Keratinocyte (primary cell): Measurements from ENCODE around the gene TIE1. TPM values are rescaled to one million over a fixed set of nuclear protein-coding genes. Genes with fewer than 3 reads are reported as not detected.

Source experiments
- DNase-seq: peaks from one replicate; pipeline ENCODE4 v3.0.0-alpha.2; 2011; ENCODE audit warnings: low read depth, missing footprints, low spot score
- FAIRE-seq: peaks from 2 replicates; lab custom pipeline; 2011; peaks lifted over from hg19 to GRCh38; lab: Jason Lieb, UNC
- H2AFZ ChIP-seq: 2 replicates; pipeline ENCODE4 v1.6.0; 2012; ENCODE audit warnings: low read length, control low read depth, inconsistent platforms; ENCODE audit not compliant: control insufficient read depth
- H3K27ac ChIP-seq: 2 replicates; pipeline ENCODE4 v1.5.1; 2011; ENCODE audit warnings: low read length; ENCODE audit not compliant: control insufficient read depth, insufficient read depth
- H3K27me3 ChIP-seq: 3 replicates; pipeline ENCODE4 v1.6.0; 2011; ENCODE audit warnings: low read length; ENCODE audit not compliant: control insufficient read depth, insufficient read depth; ENCODE audit errors: extremely low read depth
- H3K36me3 ChIP-seq, 2 experiments: 2 replicates in 1 of 2; 3 replicates in 1 of 2; pipeline ENCODE4 v1.5.1; 2011; ENCODE audit warnings: low read length in 2 of 2, mild to moderate bottlenecking in 1 of 2; ENCODE audit not compliant: control insufficient read depth in 2 of 2, insufficient read depth in 2 of 2; ENCODE audit errors: extremely low read depth in 1 of 2
- H3K4me1 ChIP-seq: 3 replicates; pipeline ENCODE4 v1.5.1; 2011; ENCODE audit warnings: low read length; ENCODE audit not compliant: control insufficient read depth, insufficient read depth; ENCODE audit errors: extremely low read depth
- H3K4me2 ChIP-seq: 3 replicates; pipeline ENCODE4 v1.6.0; 2011; ENCODE audit warnings: low read depth, low read length; ENCODE audit not compliant: control insufficient read depth, insufficient read depth; ENCODE audit errors: extremely low read depth
- H3K4me3 ChIP-seq, 3 experiments: fragments of 200-600 bp in 1 of 3; sonication (generic) in 1 of 3; 2 replicates in 2 of 3; 3 replicates in 1 of 3; pipeline ENCODE4 v1.5.1; 2011 to 2016; ENCODE audit warnings: low read length in 3 of 3, mild to moderate bottlenecking in 3 of 3, control low read depth in 2 of 3, inconsistent platforms in 1 of 3, low read depth in 1 of 3, mixed read lengths in 1 of 3, mixed run types in 1 of 3, moderate library complexity in 1 of 3; ENCODE audit not compliant: control insufficient read depth in 2 of 3, insufficient read depth in 2 of 3; ENCODE audit errors: extremely low read depth in 1 of 3
- H3K79me2 ChIP-seq: 2 replicates; pipeline ENCODE4 v1.6.0; 2012; ENCODE audit warnings: low read length; ENCODE audit not compliant: control insufficient read depth, insufficient read depth
- H3K9ac ChIP-seq: 3 replicates; pipeline ENCODE4 v1.6.0; 2011; ENCODE audit warnings: low read length; ENCODE audit not compliant: control insufficient read depth, insufficient read depth; ENCODE audit errors: extremely low read depth
- H3K9me1 ChIP-seq: 3 replicates; pipeline ENCODE4 v1.6.0; 2011; ENCODE audit warnings: low read length; ENCODE audit not compliant: control insufficient read depth, insufficient read depth; ENCODE audit errors: extremely low read depth
- H3K9me3 ChIP-seq: 2 replicates; pipeline ENCODE4 v1.5.1; 2012; ENCODE audit warnings: low read depth, low read length; ENCODE audit not compliant: control insufficient read depth
- H4K20me1 ChIP-seq: 3 replicates; pipeline ENCODE4 v1.6.0; 2011; ENCODE audit warnings: low read length; ENCODE audit not compliant: control insufficient read depth, insufficient read depth; ENCODE audit errors: extremely low read depth
- CTCF ChIP-seq, 3 experiments: IDR thresholded peaks in 1 of 3; conservative IDR thresholded peaks in 1 of 3; optimal IDR thresholded peaks in 1 of 3; 2 replicates in 2 of 3; 3 replicates in 1 of 3; pipeline versions ENCODE3 to v1.5.1; 2011; ENCODE audit warnings: low read length in 3 of 3, mild to moderate bottlenecking in 3 of 3, moderate library complexity in 2 of 3, control low read depth in 1 of 3, inconsistent platforms in 1 of 3; ENCODE audit not compliant: insufficient read depth in 2 of 3; ENCODE audit errors: extremely low read depth in 1 of 3
- EZH2 ChIP-seq: IDR thresholded peaks from one replicate; pipeline ENCODE4 v1.6.1; 2012; ENCODE audit warnings: inconsistent platforms, mild to moderate bottlenecking, low read length, moderate library complexity
- dilution Hi-C: fragments of 300-500 bp; cut with MboI; formaldehyde crosslinking; loops from one replicate; pipeline ENCODE4 v1.7.0; 2020; ENCODE audit warnings: low sequenced_read_pairs; ENCODE audit not compliant: extremely low pct_ligation_motif_present
- polyA plus RNA-seq, 5 experiments: library from polyadenylated mRNA; depleted of rRNA in 3 of 5; stranded (reverse) in 3 of 5; stranded (forward) in 1 of 5; unstranded in 1 of 5; fragments of >200 nt; gene quantifications; 1 replicate in 1 of 5; 2 replicates in 3 of 5; 3 replicates in 1 of 5; pipeline versions ENCODE4 v1.2.1 to v1.2.3, GENCODE V29; 2011 to 2012; ENCODE audit warnings: missing spikeins in 2 of 5, low read depth in 1 of 5, low replicate concordance in 1 of 5

The TIE1 gene
- polyA plus RNA-seq, 1 donor (not counting 4 experiments of a cell fraction or from before 2014, with no cell fraction given): not detected

DNA sequence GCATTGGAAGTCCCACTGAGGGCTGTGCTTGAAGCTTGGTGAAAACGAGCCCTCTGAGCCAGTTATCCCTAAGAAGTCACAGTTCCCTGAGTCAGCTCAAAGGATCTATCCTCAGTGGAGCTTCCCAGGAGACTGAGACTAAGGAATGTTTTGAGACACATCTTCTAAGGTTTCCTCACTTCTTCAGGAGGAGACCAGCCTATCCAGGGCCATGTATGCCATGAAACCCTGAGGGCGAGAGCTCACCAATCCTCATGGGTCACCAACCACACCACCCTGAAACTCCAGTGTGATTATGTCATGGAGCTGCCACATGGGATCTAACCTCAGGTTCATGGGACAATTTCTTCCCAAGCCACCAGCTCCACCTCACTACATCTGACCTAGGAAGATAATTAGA, 7.6 kb upstream of the TIE1 start:
- dilution Hi-C loops: no loop called here
- Histone ChIP-seq H3K27me3 (no peaks in the 10 kb centered on the region), H3K4me3 (no peak overlapping the region), H3K4me1 (peaks cover 9% of the 10 kb centered on the region), H2AFZ (no peak overlapping the region), H3K79me2 (no peaks in the 10 kb centered on the region), H3K36me3 (no peaks in the 10 kb centered on the region), H3K27ac (no peak overlapping the region), H3K9ac (no peak overlapping the region), H4K20me1 (no peaks in the 10 kb centered on the region), H3K9me3 (no peaks in the 10 kb centered on the region), H3K4me2 (no peak overlapping the region), H3K9me1 (no peaks in the 10 kb centered on the region)
- TF ChIP-seq CTCF (optimal IDR thresholded peaks at IDR 0.05 in 1 of 3, IDR thresholded peaks at IDR 0.05 in 1 of 3, conservative IDR thresholded peaks at IDR 0.05 in 1 of 3; ENCODE audit: extremely low read depth in 1 of 3, insufficient read depth in 2 of 3, low read length in 3 of 3): no peak
- TF ChIP-seq EZH2: no peak
- FAIRE-seq (no peak), DNase-seq (no peak)

DNA sequence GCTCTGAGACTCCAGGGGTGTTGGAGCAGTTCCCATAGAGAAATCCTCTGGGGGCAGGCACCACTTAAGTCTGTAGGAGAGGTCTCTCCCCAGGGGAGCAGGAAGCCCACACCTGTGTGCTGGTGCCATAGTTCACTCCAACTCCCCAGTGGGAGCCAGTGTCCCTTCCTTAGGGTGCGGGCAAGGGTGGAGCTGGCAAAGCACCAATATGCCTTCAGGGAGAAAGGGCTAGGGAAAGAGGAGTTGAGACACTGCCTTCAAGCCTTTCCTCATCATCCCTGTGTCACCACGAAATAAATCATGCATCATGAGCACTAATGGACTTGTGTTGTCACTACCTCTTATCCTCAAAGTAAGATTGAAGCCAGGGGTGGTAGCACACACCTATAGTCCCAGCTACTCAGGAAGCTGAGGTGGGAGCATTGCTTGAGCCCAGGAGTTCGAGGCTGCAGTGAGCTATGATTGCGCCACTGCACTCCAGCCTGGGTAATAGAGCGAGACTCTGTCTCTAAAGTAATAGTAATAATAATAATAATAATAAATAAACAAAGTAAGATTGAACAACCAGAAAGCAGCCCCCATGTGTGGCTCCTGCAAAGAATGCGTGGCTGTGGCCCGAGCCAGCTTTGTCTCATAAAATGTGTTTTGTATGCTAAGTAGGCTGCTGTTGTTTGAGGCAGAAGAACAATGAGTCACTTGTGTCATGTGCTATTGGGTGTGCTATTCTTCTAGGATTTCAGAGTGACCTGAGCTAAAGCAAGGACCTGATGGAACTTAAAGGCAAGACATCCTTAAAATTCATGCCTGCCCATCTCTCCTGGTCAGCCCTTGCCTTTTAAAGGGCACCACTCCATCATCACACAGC, 6.7 kb upstream of the TIE1 start:
- Histone ChIP-seq H3K4me1 (peaks cover 9% of the 10 kb centered on the region), H3K9me3 (no peaks in the 10 kb centered on the region), H3K4me3 (no peak overlapping the region), H3K27me3 (no peaks in the 10 kb centered on the region), H3K79me2 (no peaks in the 10 kb centered on the region), H3K9me1 (no peaks in the 10 kb centered on the region), H3K36me3 (no peaks in the 10 kb centered on the region), H3K27ac (no peak overlapping the region), H3K4me2 (no peak overlapping the region), H3K9ac (no peak overlapping the region), H2AFZ (no peak overlapping the region), H4K20me1 (no peaks in the 10 kb centered on the region)
- dilution Hi-C loops: no loop called here
- no peak for DNase-seq
- peak; percentile 41 for FAIRE-seq
- TF ChIP-seq CTCF (optimal IDR thresholded peaks at IDR 0.05 in 1 of 3, IDR thresholded peaks at IDR 0.05 in 1 of 3, conservative IDR thresholded peaks at IDR 0.05 in 1 of 3; ENCODE audit: extremely low read depth in 1 of 3, insufficient read depth in 2 of 3, low read length in 3 of 3) (no peak), EZH2 (no peak)
